Panc1 (cell line): ENCODE data around the gene CHCHD6.

Source experiments
- CTCF ChIP-seq: fragments of 450-650 bp; IDR thresholded peaks from 2 replicates; pipeline ENCODE4 v1.5.1; 2017; ENCODE audit warnings: mild to moderate bottlenecking
- POLR2AphosphoS5 ChIP-seq: IDR thresholded peaks from 2 replicates; pipeline ENCODE4 v1.6.1; 2012; ENCODE audit warnings: mild to moderate bottlenecking, low read depth, low read length, moderate library complexity
- REST ChIP-seq, 2 experiments: IDR thresholded peaks; 2 replicates each; pipeline ENCODE4 v1.6.1; 2011 to 2012; ENCODE audit warnings: low read depth in 2 of 2, control low read depth in 1 of 2, low read length in 1 of 2, mild to moderate bottlenecking in 1 of 2, moderate library complexity in 1 of 2; ENCODE audit not compliant: insufficient read depth in 1 of 2
- SIN3A ChIP-seq: IDR thresholded peaks from 2 replicates; pipeline ENCODE4 v1.6.1; 2012; ENCODE audit warnings: low read depth, mild to moderate bottlenecking, low read length, moderate library complexity, borderline replicate concordance; ENCODE audit not compliant: insufficient read depth
- TCF7L2 ChIP-seq: IDR thresholded peaks from 2 replicates; pipeline ENCODE4 v1.6.1; 2011; ENCODE audit warnings: mild to moderate bottlenecking, low read depth, low read length, inconsistent platforms

GRCh38 chr3:126713199-126713598, 9.2 kb downstream of the CHCHD6 start:
- TF ChIP-seq CTCF, result no peak
- no peak for TF ChIP-seq POLR2AphosphoS5
- TF ChIP-seq REST (IDR thresholded peaks at IDR 0.05; ENCODE audit: insufficient read depth in 1 of 2, low read depth in 2 of 2, low read length in 1 of 2), result no peak
- no peak for TF ChIP-seq TCF7L2
- no peak for TF ChIP-seq SIN3A
